Gastrocnemius medialis (tissue), 4 donors: ENCODE data around the gene DYNC2I2.

Source experiments
- CTCF ChIP-seq, 5 experiments: fragments of 450-650 bp in 3 of 5; fragments of 200-600 bp in 2 of 5; sonication (generic) in 2 of 5; IDR thresholded peaks in 4 of 5; conservative IDR thresholded peaks in 1 of 5; 1 replicate in 4 of 5; 2 replicates in 1 of 5; pipeline ENCODE4 v1.5.1; 2016 to 2019; ENCODE audit warnings: antibody characterized with exemption in 5 of 5, mild to moderate bottlenecking in 3 of 5, moderate library complexity in 3 of 5
- POLR2A ChIP-seq, 2 donors: fragments of 450-650 bp; IDR thresholded peaks; one replicate each; pipeline ENCODE4 v1.6.1; 2017; ENCODE audit warnings: antibody characterized with exemption in 2 of 2, mild to moderate bottlenecking in 2 of 2, moderate library complexity in 2 of 2

- no peak for TF ChIP-seq POLR2A (IDR thresholded peaks at IDR 0.05)
- no peak for TF ChIP-seq CTCF (IDR thresholded peaks at IDR 0.05 in 4 of 5, conservative IDR thresholded peaks at IDR 0.05 in 1 of 5)
Observed at GRCh38 chr9:128587453-128587852, 69.2 kb downstream of the DYNC2I2 start.
